Panc1 (cell line): Measurements from ENCODE around the gene NIPBL.

Experiments
- POLR2AphosphoS5 ChIP-seq: IDR thresholded peaks from 2 replicates; pipeline ENCODE4 v1.6.1; 2012; ENCODE audit warnings: mild to moderate bottlenecking, low read depth, low read length, moderate library complexity
- SIN3A ChIP-seq: IDR thresholded peaks from 2 replicates; pipeline ENCODE4 v1.6.1; 2012; ENCODE audit warnings: low read depth, mild to moderate bottlenecking, low read length, moderate library complexity, borderline replicate concordance; ENCODE audit not compliant: insufficient read depth
- TCF7L2 ChIP-seq: IDR thresholded peaks from 2 replicates; pipeline ENCODE4 v1.6.1; 2011; ENCODE audit warnings: mild to moderate bottlenecking, low read depth, low read length, inconsistent platforms
- TF ChIP-seq, protein P1 (sequence below): fragments of 450-650 bp; IDR thresholded peaks from 2 replicates; pipeline ENCODE4 v1.5.1; 2017; ENCODE audit warnings: mild to moderate bottlenecking
- TF ChIP-seq, protein P2 (sequence below), 2 experiments: IDR thresholded peaks; 2 replicates each; pipeline ENCODE4 v1.6.1; 2011 to 2012; ENCODE audit warnings: low read depth in 2 of 2, control low read depth in 1 of 2, low read length in 1 of 2, mild to moderate bottlenecking in 1 of 2, moderate library complexity in 1 of 2; ENCODE audit not compliant: insufficient read depth in 1 of 2

DNA sequence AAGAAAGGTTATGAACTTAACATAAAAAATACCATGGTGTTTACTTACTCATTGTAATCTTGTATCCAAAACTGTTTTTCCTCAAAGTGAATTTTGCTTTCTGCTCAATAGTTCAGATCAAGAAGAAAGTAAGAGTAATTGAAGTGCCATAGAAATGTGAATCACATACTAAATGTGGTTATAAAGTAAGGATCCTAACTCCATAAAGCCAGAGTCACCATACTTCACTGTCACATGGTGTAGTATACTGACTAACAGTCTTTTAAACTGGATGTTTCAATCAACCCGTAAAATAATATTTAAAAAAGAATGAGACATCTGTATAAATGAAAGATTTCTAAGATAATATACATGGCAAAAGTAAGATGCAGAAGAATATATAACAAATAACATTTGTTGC lies 72.1 kb downstream of the NIPBL start:
- TF ChIP-seq, protein P1, sequence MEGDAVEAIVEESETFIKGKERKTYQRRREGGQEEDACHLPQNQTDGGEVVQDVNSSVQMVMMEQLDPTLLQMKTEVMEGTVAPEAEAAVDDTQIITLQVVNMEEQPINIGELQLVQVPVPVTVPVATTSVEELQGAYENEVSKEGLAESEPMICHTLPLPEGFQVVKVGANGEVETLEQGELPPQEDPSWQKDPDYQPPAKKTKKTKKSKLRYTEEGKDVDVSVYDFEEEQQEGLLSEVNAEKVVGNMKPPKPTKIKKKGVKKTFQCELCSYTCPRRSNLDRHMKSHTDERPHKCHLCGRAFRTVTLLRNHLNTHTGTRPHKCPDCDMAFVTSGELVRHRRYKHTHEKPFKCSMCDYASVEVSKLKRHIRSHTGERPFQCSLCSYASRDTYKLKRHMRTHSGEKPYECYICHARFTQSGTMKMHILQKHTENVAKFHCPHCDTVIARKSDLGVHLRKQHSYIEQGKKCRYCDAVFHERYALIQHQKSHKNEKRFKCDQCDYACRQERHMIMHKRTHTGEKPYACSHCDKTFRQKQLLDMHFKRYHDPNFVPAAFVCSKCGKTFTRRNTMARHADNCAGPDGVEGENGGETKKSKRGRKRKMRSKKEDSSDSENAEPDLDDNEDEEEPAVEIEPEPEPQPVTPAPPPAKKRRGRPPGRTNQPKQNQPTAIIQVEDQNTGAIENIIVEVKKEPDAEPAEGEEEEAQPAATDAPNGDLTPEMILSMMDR: no peak
- TF ChIP-seq POLR2AphosphoS5 (no peak), TCF7L2 (no peak), SIN3A (no peak)
- TF ChIP-seq, protein P2, sequence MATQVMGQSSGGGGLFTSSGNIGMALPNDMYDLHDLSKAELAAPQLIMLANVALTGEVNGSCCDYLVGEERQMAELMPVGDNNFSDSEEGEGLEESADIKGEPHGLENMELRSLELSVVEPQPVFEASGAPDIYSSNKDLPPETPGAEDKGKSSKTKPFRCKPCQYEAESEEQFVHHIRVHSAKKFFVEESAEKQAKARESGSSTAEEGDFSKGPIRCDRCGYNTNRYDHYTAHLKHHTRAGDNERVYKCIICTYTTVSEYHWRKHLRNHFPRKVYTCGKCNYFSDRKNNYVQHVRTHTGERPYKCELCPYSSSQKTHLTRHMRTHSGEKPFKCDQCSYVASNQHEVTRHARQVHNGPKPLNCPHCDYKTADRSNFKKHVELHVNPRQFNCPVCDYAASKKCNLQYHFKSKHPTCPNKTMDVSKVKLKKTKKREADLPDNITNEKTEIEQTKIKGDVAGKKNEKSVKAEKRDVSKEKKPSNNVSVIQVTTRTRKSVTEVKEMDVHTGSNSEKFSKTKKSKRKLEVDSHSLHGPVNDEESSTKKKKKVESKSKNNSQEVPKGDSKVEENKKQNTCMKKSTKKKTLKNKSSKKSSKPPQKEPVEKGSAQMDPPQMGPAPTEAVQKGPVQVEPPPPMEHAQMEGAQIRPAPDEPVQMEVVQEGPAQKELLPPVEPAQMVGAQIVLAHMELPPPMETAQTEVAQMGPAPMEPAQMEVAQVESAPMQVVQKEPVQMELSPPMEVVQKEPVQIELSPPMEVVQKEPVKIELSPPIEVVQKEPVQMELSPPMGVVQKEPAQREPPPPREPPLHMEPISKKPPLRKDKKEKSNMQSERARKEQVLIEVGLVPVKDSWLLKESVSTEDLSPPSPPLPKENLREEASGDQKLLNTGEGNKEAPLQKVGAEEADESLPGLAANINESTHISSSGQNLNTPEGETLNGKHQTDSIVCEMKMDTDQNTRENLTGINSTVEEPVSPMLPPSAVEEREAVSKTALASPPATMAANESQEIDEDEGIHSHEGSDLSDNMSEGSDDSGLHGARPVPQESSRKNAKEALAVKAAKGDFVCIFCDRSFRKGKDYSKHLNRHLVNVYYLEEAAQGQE (IDR thresholded peaks at IDR 0.05; ENCODE audit: insufficient read depth in 1 of 2, low read depth in 2 of 2, low read length in 1 of 2): no peak
